GM12878 (cell line): ENCODE measurements around the gene FLRT1. TPM values are rescaled to one million over a fixed set of nuclear protein-coding genes. Genes with fewer than 3 reads are reported as not detected.

Experiments used
- ATAC-seq: fragments of 200-7000 bp; cut with Tn5 transposase; 3 replicates; pipeline ENCODE4 v1.9.1; 2020; ENCODE audit warnings: mild to moderate bottlenecking, moderate library complexity
- BruUV-seq: library from RNA; stranded (reverse); fragments of 400-500 nt; replicated peaks from 2 replicates; lab custom pipeline; 2021; lab: Mats Ljungman, UMichigan
- CTCF ChIA-PET: fragments of 300-600 bp; sonication (Branson Sonifier 250); formaldehyde crosslinking; extraction: SDS; loops from one replicate; lab custom pipeline; 2021; ENCODE audit warnings: inconsistent platforms; lab: Yijun Ruan, JAX
- POLR2A ChIA-PET: fragments of 350-600 bp; formaldehyde crosslinking; extraction: SDS; loops from one replicate; lab custom pipeline; 2021; ENCODE audit warnings: inconsistent platforms; lab: Charles Lee
- RAD21 ChIA-PET: fragments of 300-600 bp; sonication (Branson Sonifier 250); formaldehyde crosslinking; loops from one replicate; lab custom pipeline; 2023; ENCODE audit warnings: antibody characterized with exemption; ENCODE audit not compliant: unreplicated experiment; lab: Charles Lee
- SMC1A ChIA-PET: fragments of 300-600 bp; sonication (Branson Sonifier 250); formaldehyde crosslinking; loops from one replicate; lab custom pipeline; 2023; ENCODE audit not compliant: unreplicated experiment, uncharacterized antibody; lab: Charles Lee
- DNase-seq: peaks from one replicate; pipeline ENCODE4 v3.0.0-alpha.2; 2011; ENCODE audit warnings: low read depth, low spot score
- FAIRE-seq: peaks from 3 replicates; lab custom pipeline; 2011; peaks lifted over from hg19 to GRCh38; lab: Jason Lieb, UNC
- H2AFZ ChIP-seq: 2 replicates; pipeline ENCODE4 v1.6.0; 2011; ENCODE audit warnings: low read depth, low read length, control low read depth; ENCODE audit not compliant: control insufficient read depth
- H3K27ac ChIP-seq: 2 replicates; pipeline ENCODE4 v1.5.1; 2011; ENCODE audit warnings: control low read depth; ENCODE audit not compliant: control insufficient read depth, insufficient read depth
- H3K27me3 ChIP-seq, 2 experiments: replicated peaks in 1 of 2; 2 replicates each; pipeline versions ENCODE4 v1.6.0 to v1.6.1; 2011; ENCODE audit warnings: low read length in 1 of 2; ENCODE audit not compliant: control insufficient read depth in 2 of 2, insufficient read depth in 2 of 2
- H3K36me3 ChIP-seq, 2 experiments: 2 replicates each; pipeline ENCODE4 v1.5.1; 2011; ENCODE audit warnings: low read length in 1 of 2; ENCODE audit not compliant: control insufficient read depth in 2 of 2, insufficient read depth in 2 of 2
- H3K4me1 ChIP-seq: 2 replicates; pipeline ENCODE4 v1.6.1; 2011; ENCODE audit warnings: mild to moderate bottlenecking, low read length, moderate library complexity, mixed read lengths; ENCODE audit not compliant: control insufficient read depth, insufficient read depth
- H3K4me2 ChIP-seq: 2 replicates; pipeline ENCODE4 v1.6.0; 2011; ENCODE audit warnings: control low read depth; ENCODE audit not compliant: control insufficient read depth, insufficient read depth
- H3K4me3 ChIP-seq: fragments of 200-600 bp; sonication (generic); 2 replicates; pipeline ENCODE4 v1.5.1; 2016
- H3K79me2 ChIP-seq: 2 replicates; pipeline ENCODE4 v1.6.0; 2011; ENCODE audit warnings: low read length; ENCODE audit not compliant: control insufficient read depth, insufficient read depth
- H3K9ac ChIP-seq: 2 replicates; pipeline ENCODE4 v1.8.0; 2011; ENCODE audit warnings: low read length, control low read depth, mixed read lengths; ENCODE audit not compliant: control insufficient read depth, insufficient read depth
- H3K9me3 ChIP-seq: replicated peaks from 3 replicates; pipeline ENCODE4 v1.5.1; 2011; ENCODE audit warnings: mild to moderate bottlenecking, low read length; ENCODE audit not compliant: control insufficient read depth, insufficient read depth
- H4K20me1 ChIP-seq: 2 replicates; pipeline ENCODE4 v1.6.0; 2011; ENCODE audit not compliant: control insufficient read depth, insufficient read depth
- MEF2B ChIP-seq: fragments of 450-650 bp; IDR thresholded peaks from 2 replicates; pipeline ENCODE4 v1.6.1; 2018; ENCODE audit warnings: mild to moderate bottlenecking, moderate library complexity; ENCODE audit not compliant: partially characterized antibody, poor library complexity, severe bottlenecking
- PKNOX1 ChIP-seq: fragments of 450-650 bp; IDR thresholded peaks from 2 replicates; pipeline ENCODE4 v1.6.1; 2016; ENCODE audit warnings: mild to moderate bottlenecking
- POLR2AphosphoS5 ChIP-seq: IDR thresholded peaks from 2 replicates; pipeline ENCODE4 v1.6.1; 2011; ENCODE audit warnings: mild to moderate bottlenecking, low read length, inconsistent platforms
- WGBS: methylation state at CpG from one replicate; pipeline ENCODE4 v1.1.6; 2016; ENCODE audit warnings: low lambda C conversion rate; ENCODE audit not compliant: insufficient replicate concordance, insufficient coverage; ENCODE audit errors: missing lambda C conversion rate; 5-methylcytosine and 5-hydroxymethylcytosine counted together
- in situ Hi-C: fragments of 300-500 bp; cut with MboI; formaldehyde crosslinking; loops from 9 replicates; pipeline ENCODE4 v1.14.3; 2018; ENCODE audit warnings: mixed read lengths
- intact Hi-C: fragments of 100-400 bp; cut with micrococcal nuclease; formaldehyde crosslinking; loops from one replicate; pipeline ENCODE4 v1.14.2; 2022; ENCODE audit not compliant: unreplicated experiment
- polyA plus RNA-seq, 11 experiments: library from polyadenylated mRNA; depleted of rRNA in 4 of 11; unstranded in 6 of 11; stranded (reverse) in 5 of 11; fragments of >200 nt; fragmentation: Nextera tagmentation in 4 of 11; fragmentation: Illumina TruSeq in 1 of 11; extraction: Ambion mirVana in 4 of 11; extraction: Trizol in 1 of 11; gene quantifications; 1 replicate in 1 of 11; 2 replicates in 10 of 11; pipeline versions ENCODE4 v1.2.1 to v1.2.3, GENCODE V29; 2011 to 2016; ENCODE audit warnings: inconsistent platforms in 2 of 11, missing spikeins in 2 of 11, low read depth in 1 of 11
- total RNA-seq, 4 experiments: library from RNA; depleted of rRNA in 3 of 4; stranded (reverse); fragments of >200 nt in 3 of 4; fragmentation: Illumina TruSeq in 1 of 4; extraction: Trizol in 1 of 4; gene quantifications; 2 replicates each; pipeline versions ENCODE4 v1.2.1 to v1.2.3, GENCODE V29; 2013 to 2021

The FLRT1 gene
- total and polyA plus RNA-seq, 10 of the 15 experiments (the other 5 are each of a cell fraction or from before 2014, with no cell fraction given): 0.10 to 0.12 TPM; not detected in 8

DNA sequence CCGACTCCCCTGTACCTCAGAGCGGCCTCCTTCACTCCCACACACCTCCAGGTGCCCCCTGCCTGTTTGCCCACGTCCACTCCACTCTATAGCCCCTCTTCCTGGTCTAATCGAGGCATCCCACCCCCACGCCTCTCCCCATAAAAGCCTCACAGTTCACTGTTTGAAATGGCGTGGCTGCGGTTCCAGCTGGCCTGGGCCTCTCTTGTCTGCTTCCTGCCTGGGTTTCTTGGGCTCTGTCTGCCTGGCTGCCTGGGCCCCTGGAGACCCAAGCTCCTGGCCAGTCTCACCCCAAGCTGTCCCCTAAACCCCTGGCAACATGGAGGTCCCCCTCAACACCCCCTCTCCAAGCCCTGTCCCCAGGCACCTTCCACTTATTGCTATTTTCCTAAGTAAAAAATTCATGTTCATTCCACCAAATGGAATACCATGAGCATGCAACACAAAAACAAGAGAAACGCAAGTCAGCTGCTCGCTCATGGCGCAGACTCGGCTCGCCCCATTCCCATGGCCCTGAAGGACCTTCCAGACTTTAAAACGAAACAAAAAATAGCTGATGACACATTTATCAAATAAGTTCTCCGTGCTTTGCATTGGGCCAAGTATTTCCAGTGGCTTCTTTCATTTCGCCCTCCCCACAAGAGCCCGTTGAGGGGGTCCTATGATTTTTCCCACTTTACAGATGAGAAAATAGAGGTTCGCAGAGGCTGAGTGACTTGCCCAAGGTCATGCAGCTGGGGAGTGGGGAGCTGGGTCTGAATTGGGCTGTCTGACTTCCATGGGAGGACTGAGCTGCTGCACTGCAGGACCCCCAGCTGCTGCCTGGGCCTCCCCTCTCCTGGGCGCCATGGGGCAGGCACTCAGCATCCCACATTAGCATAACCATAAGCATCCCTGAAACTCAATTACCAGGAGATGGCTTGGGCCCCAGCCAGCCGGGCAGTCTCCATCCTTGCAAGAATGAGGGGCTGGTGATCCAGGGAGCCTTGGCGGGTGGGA is 11.7 kb upstream of the FLRT1 start:
- no peak overlapping the region for H3K4me2 ChIP-seq
- RAD21 ChIA-PET: no interaction called here
- H3K27ac ChIP-seq: no peak overlapping the region
- intact Hi-C loops: no loop called here
- no TSS peak for BruUV-seq
- H3K4me1 ChIP-seq: no peaks in the 10 kb centered on the region
- H3K27me3 ChIP-seq: no peaks in the 10 kb centered on the region; a peak in 2 of 4 replicates
- H3K79me2 ChIP-seq: no peaks in the 10 kb centered on the region
- DNase-seq (no peak), FAIRE-seq (no peak), ATAC-seq (0 out of 3 replicates have a peak, but pooled peaks have one; percentile 27)
- TF ChIP-seq PKNOX1: no peak
- TF ChIP-seq POLR2AphosphoS5: no peak
- TF ChIP-seq MEF2B: peak; percentile 12
- CTCF ChIA-PET: interaction anchor here (1.2 to 1.7 kb wide), 2 partner anchors 124 to 593 kb away, joined by 3 to 9 read pairs; no protein-coding TSS in a partner anchor
- no peak overlapping the region for H2AFZ ChIP-seq
- no peaks in the 10 kb centered on the region for H3K9me3 ChIP-seq
- 40% methylated on average over 20 of the region's 20 CpGs for WGBS
- SMC1A ChIA-PET: no interaction called here
- no peaks in the 10 kb centered on the region for H3K36me3 ChIP-seq
- H4K20me1 ChIP-seq: no peaks in the 10 kb centered on the region
- H3K4me3 ChIP-seq: no peak overlapping the region
- in situ Hi-C loops: no loop called here
- H3K9ac ChIP-seq: no peak overlapping the region
- POLR2A ChIA-PET: interaction anchor here (0.5 kb wide), 2 partner anchors 34 to 265 kb away, joined by 3 read pairs; no protein-coding TSS in a partner anchor
